GM12878 (cell line): ENCODE measurements around the gene COL1A1. TPM values are rescaled to one million over a fixed set of nuclear protein-coding genes. Genes with fewer than 3 reads are reported as not detected.

Experiments
- ATF7 ChIP-seq: fragments of 450-650 bp; IDR thresholded peaks from 2 replicates; pipeline ENCODE4 v1.6.1; 2016; ENCODE audit warnings: low read depth, mild to moderate bottlenecking
- BRCA1 ChIP-seq: IDR thresholded peaks from 2 replicates; pipeline ENCODE4 v1.6.1; 2011; ENCODE audit warnings: low read depth, low read length, improper control_type of control experiment
- EED ChIP-seq: sonication (generic); IDR thresholded peaks from 2 replicates; pipeline ENCODE4 v1.6.1; 2016; ENCODE audit warnings: antibody characterized with exemption, low read depth
- HSF1 ChIP-seq: fragments of 150-350 bp; IDR thresholded peaks from 2 replicates; pipeline ENCODE4 v1.6.1; 2014; ENCODE audit warnings: mild to moderate bottlenecking, low read depth, low read length
- IRF4 ChIP-seq: IDR thresholded peaks from 2 replicates; pipeline ENCODE4 v1.6.1; 2011; ENCODE audit warnings: low read depth, low read length
- JUND ChIP-seq: IDR thresholded peaks from 2 replicates; pipeline ENCODE4 v1.6.1; 2012; ENCODE audit warnings: low read depth, mild to moderate bottlenecking, low read length, improper control_type of control experiment, moderate library complexity
- NFIC ChIP-seq: IDR thresholded peaks from 2 replicates; pipeline ENCODE4 v1.6.1; 2012; ENCODE audit warnings: low read depth, mild to moderate bottlenecking, inconsistent platforms, low read length, moderate library complexity
- RELA ChIP-seq: fragments of 450-650 bp; IDR thresholded peaks from 2 replicates; pipeline ENCODE4 v1.8.0; 2014; ENCODE audit warnings: borderline replicate concordance; ENCODE audit not compliant: partially characterized antibody
- SIX5 ChIP-seq: IDR thresholded peaks from 2 replicates; pipeline ENCODE4 v1.6.1; 2011; ENCODE audit warnings: mild to moderate bottlenecking, low read depth, low read length, moderate library complexity; ENCODE audit not compliant: severe bottlenecking
- ZNF687 ChIP-seq: fragments of 450-650 bp; IDR thresholded peaks from 2 replicates; pipeline ENCODE4 v1.6.1; 2017; ENCODE audit warnings: mild to moderate bottlenecking, moderate library complexity
- polyA plus RNA-seq, 11 experiments: library from polyadenylated mRNA; depleted of rRNA in 4 of 11; unstranded in 6 of 11; stranded (reverse) in 5 of 11; fragments of >200 nt; fragmentation: Nextera tagmentation in 4 of 11; fragmentation: Illumina TruSeq in 1 of 11; extraction: Ambion mirVana in 4 of 11; extraction: Trizol in 1 of 11; gene quantifications; 1 replicate in 1 of 11; 2 replicates in 10 of 11; pipeline versions ENCODE4 v1.2.1 to v1.2.3, GENCODE V29; 2011 to 2016; ENCODE audit warnings: inconsistent platforms in 2 of 11, missing spikeins in 2 of 11, low read depth in 1 of 11
- total RNA-seq, 4 experiments: library from RNA; depleted of rRNA in 3 of 4; stranded (reverse); fragments of >200 nt in 3 of 4; fragmentation: Illumina TruSeq in 1 of 4; extraction: Trizol in 1 of 4; gene quantifications; 2 replicates each; pipeline versions ENCODE4 v1.2.1 to v1.2.3, GENCODE V29; 2013 to 2021

Gene COL1A1
- total and polyA plus RNA-seq, 10 of the 15 experiments (the other 5 are each of a cell fraction or from before 2014, with no cell fraction given): 0.18 to 7.7 (median 2.3) TPM

- TF ChIP-seq SIX5: no peak
- TF ChIP-seq EED: no peak
- no peak for TF ChIP-seq HSF1
- TF ChIP-seq NFIC: no peak
- TF ChIP-seq IRF4: no peak
- no peak for TF ChIP-seq ZNF687
- no peak for TF ChIP-seq RELA
- TF ChIP-seq ATF7: no peak
- TF ChIP-seq BRCA1: no peak
- TF ChIP-seq JUND: no peak
Measured at GRCh38 chr17:50234581-50234980, 33.1 kb upstream of the COL1A1 start (continued).
